ENCODE measurements around the gene LOXL3.

LOXL3 gene

DNA sequence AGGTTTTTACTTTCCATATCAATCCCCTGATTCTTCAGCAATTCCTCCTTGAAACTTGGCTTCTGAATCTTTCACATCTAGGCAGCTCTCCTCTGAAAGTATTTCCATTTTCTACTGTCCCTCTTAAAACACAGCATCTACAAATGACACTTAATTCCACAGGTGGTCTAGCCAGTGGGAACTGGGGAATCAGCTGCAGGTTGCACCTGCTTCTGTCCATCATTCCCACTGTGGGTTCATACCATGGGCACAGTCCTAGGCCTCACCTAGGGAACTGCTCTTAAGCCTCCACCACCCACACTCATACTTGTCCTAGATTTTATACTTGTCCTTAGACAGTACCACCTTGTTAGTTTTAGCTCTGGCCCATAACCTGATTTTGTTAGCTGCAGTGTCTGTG lies 2.2 kb downstream of the LOXL3 start:
- no peak for DNase-seq

DNA sequence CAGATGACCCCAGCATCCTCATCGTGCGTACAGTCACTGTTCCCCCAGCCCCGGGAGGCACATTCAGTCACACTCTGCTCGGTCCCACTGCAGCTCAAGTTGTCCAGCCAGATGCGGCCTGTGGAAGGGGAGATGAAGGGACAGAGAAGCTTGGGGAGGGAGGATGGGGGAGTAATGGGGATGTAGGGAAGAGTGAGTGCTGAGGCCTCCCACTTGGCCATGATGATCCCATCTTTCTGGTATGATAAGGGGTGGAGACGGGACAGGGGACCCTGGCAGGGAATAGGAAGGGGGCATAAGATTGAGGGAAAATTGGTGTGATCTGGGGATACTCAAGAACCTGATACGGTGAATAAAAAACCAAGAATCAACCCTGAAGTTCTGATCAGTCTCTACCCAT lies 3.5 kb downstream of the LOXL3 start:
- no peak for DNase-seq

DNA sequence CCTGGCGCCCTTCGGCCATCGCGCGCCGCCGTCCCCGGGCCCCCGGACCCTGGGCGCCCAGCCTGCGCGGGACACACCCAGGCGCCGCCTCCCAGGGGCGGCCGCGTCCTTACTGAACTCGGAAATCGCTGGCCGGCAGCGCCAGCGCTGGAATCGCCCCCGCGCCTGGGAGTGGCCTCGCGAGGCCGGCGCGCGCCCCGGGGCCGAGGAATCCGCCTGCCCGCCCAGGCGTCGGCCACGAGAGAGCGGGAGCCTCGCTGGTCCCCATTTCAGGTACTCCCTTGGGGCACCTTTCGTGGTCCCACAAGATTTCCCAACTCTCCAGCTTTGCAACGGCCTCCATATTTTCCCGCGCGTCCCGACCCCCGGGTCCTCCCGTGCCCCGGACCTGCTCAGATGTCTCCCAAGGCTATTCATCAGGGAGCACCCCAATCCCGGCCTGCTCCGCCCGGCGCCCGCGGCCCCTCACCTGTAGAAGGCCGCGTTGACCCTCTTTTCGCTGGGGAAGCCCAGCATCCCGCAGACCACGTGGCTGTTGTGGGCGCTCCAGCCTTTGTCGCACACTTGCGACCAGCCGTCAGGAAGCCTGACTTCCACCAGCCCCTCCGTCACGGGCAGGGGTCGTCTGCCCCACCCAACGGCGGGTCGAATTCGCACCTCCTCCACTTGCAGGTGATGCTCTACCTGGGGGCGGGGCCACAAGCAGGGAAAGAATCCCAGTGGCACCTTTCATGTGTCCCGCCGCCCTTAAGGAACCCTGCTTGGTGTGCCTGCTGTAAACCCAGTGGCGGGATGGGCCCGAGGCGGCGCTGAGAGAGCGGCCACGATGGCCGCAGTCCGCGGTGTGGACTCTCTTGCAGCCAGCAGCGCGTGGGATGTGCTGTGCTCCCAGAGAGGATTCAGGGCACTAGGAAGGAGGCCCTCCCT lies 4.6 kb downstream of the LOXL3 start:
- DNase-seq, result peak; percentile 74

DNA sequence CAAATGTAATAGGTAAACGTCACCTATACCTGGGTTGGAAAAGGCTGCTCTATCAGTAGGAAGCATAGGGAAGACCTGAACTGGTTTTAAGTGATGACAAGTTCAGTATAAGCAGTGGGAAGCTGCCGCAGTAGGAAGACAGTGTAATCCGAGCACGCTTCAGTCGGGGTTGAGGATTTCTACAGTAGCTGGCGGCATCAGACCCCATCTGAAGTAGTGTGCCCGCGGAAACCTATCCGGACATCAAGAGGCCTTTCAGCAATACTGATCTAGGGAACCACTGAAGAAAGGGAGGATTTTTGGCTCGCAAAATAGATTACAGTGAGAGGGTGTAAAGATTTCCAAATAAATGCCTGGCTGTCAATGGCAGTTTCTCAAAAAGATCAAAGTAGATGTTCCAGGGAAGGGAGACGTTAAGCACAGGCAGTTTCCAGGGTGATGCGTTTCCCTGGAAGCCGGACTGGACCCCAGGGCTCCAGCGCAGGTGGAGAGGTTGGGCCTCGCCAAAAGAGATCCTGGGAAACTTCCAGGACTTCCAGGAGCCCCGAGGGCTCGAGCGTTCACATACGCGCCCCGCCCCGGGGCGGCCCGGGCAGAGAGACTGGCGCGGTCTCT lies 5.3 kb downstream of the LOXL3 start:
- no peak for DNase-seq

DNA sequence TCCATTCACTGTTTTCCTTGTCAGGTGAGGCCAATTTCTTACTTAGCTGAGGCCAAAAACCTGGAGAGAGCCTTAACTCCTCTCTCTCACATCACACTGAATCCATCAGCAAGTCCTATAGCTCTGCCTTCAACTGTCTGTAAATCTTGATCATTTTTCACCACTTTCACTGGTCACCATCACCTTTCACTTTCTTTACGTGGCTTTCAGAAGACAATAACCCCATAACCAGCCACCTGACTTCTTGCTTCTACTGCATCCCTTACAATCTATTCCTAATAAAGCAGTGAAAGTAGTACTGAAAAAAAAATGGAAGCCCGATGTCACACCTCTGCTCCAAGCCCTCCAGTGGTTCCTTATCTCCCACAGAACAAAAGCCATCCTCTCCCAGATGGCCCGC lies 7.7 kb downstream of the LOXL3 start:
- DNase-seq, result no peak

DNA sequence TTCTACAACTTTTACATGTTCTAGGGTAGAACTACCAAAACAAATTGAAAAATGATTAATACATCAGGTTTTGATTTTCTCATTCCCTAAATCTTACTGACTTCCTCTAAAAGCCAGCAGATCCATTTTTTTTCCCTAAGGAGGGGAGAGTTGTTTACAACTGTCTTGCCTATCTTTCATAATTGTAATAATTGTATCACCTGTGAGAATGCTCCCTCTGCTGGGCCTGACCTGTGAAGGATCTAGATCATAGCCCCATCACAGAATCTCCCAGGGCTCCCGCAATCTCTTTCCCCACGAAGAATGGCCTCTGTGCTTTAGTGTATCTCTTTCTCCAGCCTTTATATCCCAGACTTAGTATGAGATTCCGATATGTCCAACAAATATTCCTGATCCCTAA lies 9.1 kb downstream of the LOXL3 start:
- DNase-seq, result peak; percentile 37

DNA sequence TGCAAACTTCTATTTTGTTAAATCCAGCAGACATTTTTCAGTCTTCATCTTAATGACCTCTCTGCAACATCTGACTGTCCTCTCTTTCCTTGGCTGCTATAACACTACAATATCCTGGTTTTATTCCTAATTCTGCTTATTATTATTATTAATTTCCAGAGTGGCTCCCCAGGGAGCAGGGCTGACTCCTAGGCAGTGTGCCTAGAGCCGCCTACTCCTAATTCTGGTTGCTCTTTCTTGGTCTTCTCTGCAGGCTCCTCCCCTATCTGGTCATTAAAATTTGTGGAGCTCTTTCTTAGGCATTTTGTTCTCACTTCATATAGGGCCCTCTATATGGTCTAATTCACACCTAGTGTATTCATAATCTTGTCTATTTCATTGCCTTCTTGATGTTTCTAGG lies 10.8 kb downstream of the LOXL3 start:
- no peak for DNase-seq

DNA sequence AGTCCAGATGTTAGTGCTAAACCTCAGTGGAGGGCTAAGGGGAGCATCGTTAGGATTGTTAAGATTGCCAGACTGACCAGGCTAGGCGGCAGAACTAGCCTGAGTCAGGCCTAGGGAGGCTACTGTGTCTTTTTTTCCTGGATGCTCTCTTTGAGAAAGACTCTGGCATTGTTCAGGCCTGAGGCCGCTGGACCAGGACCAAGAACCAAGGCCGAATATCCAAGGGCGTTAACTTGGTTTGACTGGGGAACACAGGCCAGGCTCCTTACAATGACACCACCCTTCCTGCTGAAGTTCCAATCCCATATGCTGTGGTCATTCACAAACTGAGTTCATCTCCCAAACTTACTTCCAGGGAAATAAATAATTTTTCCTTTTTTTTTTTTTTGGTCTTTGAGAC lies 13.5 kb downstream of the LOXL3 start:
- DNase-seq, result no peak

DNA sequence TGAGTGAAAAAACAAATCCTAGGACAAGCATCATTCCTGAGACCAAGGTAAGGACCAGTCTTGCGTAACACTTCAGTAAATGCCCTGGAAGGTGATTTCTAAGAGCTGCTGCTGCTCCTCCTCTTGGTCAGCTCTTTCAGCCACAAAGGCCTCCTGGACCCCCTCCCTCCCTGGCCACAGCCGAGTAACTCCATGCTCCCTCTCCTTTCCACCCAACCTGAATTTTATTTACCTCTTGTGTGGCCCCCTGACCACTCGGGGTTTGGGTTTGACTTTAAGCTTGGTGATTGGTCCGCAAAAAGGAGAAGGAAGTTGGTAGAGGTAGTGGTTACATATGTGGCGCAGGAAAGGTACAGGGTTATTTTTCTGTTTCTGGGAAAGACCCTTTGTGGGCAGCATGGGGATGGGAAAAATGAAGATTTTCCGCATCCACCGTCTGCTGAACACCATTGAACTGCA lies 14.8 kb downstream of the LOXL3 start:
- no peak for DNase-seq

DNA sequence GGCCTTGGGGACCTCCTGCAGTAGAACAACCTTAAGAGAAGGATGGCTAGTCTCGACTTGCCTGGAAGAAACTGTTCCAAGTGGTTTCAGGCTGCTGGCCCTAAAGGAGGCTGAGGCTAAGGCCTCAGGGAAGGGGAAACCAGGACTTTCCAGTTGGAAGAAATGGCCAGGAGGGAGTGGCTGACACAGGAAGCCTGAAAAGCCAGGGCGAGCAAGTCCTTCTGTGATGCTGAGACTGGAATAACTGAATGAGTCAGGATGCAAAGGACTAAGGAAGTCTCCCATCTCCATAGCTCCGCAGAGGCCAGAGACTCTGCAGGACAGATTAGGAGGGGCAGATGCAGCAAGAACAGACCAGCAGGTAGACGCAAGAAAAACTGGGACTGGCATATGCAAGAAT lies 16.6 kb downstream of the LOXL3 start:
- no peak for DNase-seq

DNA sequence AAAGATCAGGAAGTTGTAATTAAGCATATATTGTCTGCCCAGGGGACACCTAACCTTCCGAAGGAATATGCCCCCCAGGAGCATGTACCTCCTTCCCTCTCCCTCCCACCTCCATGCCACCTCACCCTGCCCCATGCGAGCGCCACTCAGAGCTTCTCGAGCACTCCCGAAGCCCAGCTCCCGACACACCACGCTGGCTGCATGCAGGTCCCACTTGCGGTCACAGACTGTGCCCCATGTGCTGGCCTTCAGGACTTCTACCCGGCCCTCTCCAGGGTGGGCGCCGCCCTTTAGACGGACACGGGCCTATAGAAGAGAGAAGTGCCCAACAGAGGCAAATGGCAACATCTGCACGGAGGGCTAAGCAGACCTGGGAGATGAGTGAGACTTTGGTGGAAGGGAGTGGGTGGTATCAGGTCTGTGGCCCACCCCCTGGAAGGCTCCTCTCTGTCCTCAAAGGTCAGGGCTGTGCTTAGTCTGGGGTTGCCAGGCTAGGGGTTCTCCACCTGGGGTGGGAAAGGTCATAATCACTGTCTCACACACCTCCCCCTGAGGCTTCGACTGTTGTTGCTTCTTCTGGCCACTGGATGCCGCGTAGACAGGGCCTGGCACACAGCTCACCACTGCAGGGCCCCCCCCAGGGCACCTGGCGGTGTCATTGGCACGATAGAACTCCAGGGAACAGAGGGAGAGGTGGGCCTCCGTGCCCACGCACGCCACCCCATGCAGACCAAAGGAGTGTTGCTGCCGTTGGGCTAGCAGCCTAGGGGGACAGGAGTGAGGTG lies 17.4 kb downstream of the LOXL3 start:
- DNase-seq, result no peak

DNA sequence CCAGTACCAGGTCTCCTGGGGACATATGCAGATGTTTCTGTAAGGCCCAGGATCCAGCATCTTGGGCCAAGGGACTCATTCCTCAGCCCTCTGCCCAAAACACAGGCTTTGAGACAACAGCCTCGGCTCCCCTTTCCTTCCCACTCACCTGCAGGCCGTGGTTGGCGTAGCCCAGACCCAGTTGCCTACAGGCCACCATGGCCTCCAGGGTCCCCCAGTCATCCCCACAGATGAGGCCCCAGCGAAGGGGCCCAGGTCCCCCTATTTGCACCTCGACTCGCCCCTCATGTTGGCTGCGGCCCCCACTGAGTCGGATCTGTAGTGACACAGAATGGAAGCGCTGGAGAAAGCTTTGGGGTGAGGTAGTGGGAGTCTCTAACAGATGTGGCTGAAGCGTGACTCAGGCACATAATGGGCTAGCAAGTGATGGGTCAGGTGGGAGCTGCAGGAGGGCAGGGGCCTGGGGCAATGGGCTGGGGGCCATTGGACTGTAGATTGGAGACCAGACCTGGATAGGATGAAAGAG lies 18.2 kb downstream of the LOXL3 start:
- DNase-seq, result no peak

DNA sequence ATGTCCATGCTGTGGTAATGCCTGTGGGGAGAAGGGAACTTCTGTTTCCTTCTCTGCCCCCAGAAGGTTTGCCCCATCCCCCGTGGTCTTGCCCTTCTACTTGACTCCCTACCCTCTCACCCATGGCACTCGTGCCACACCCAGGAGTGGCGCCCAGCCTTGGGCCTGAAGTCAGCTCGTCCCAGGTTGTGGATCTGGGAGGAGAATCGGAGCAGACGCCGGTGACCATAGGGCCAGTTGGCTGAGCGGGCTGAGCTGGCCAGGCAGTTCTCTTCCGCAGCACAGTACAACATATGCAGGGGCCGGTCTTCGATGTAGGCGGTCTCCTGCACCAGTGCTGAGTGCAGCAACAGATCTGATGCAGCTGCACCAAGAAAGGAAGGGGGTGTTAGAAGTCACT lies 19.3 kb downstream of the LOXL3 start:
- DNase-seq, result no peak

DNA sequence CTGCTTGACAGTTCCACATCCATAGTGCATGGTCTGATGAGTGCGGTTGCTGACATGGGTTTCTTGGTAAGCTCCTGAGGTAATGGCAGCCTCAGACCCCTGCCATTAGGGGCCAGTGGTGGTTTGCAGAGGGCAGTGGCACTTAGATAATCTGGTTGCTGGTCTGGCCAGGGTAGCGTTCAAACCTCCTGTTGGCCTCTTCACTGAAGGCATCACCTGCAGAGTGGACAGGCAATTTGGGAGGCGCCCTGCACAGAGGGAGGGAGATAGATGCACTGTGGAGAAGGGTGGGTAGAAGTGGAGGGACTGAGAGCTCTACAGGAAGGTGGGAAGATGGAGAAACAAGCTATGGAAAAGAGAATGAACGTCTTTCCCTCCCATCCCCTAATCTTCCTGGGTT lies 20.3 kb downstream of the LOXL3 start:
- no peak for DNase-seq

DNA sequence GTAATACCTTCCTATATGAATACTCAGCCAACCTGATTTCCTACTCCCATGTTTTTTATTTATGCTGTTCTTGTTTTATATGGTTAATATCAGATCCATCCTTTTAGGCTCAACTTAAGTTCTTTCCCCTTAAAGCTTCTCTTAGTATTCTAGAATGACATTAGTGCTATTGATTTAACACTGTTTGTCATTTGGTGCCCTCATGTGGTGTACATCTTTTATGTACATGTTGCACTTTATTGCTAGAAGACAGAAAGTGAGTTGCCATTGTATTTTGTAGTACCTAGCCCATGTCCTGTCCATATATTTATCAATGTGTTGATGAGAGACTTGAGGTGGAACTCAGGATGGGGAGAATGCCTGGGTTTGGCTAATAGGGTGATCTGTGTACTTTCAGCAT lies 21.5 kb downstream of the LOXL3 start:
- peak; percentile 82 for DNase-seq

DNA sequence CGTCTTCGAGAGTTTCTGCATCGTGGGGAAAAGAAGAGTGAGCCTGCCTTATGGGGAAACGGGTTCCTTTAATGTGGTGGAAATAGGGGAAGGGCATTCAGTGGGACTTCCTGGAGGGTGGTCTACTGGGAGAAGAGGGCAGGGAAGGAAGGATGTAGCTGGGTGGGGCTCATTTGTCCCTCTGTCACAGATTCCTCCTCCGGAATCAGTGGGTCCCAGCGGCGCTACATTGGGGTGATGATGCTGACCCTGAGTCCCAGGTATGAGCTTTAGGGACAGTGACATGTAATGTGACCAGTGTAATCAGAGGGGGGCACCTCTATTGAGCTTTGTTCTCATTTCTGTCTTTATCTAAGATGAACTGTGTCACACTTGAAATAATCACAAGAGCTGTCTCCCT lies 22.1 kb downstream of the LOXL3 start:
- no peak for DNase-seq

DNA sequence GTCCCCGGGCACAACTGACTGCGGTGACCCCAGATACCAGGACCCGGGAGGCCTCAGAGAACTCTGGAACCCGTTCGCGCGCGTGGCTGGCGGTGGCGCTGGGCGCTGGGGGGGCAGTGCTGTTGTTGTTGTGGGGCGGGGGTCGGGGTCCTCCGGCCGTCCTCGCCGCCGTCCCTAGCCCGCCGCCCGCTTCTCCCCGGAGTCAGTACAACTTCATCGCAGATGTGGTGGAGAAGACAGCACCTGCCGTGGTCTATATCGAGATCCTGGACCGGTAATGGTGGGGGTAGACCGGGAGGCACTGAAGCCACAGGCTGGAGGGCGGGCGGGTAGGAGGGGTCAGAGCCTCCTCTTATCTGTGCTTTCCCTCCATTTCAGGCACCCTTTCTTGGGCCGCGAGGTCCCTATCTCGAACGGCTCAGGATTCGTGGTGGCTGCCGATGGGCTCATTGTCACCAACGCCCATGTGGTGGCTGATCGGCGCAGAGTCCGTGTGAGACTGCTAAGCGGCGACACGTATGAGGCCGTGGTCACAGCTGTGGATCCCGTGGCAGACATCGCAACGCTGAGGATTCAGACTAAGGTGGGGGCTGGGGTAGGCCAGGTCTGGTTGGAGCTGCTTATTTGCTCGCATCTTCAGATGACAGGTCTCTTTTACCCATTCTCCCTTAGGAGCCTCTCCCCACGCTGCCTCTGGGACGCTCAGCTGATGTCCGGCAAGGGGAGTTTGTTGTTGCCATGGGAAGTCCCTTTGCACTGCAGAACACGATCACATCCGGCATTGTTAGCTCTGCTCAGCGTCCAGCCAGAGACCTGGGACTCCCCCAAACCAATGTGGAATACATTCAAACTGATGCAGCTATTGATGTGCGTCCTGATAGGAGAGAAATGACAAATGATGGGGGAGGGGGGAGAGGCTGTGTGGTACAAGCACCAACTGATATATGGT lies 23.2 kb downstream of the LOXL3 start:
- peak; percentile 98 for DNase-seq

DNA sequence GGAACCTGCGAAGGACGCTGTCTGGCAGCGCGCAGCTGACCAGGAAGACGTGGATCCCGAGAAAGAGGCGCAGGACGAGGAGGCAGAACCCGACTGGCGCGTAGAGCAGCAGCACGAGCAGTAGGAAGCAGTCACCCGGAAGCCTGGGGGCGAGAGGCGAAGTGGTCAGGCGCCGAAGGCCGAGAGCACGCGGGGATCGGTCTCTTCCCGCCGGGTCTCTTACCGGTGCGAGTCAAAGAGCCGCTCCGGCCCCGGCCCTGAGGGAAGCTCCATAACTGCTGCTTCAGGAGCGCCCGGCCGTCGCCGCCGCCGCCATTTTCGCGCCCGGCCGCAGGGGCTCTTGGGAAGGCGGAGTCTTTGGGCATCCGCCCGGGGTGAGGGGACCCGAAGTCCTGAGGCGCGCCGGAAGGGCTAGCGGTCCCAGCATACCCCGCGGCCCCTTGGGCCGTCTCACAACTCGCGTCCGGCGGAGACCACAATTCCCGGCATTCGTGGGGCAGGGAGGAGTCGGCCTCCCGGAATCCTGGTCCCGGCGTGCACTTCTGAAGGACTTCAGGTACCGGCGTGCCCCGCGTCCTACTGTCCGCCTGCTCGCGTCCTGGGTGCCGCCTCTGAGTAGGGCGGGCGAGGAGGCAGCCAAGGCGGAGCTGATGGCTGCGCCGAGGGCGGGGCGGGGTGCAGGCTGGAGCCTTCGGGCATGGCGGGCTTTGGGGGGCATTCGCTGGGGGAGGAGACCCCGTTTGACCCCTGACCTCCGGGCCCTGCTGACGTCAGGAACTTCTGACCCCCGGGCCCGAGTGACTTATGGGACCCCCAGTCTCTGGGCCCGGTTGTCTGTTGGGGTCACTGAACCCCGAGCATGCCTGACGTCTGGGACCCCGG lies 24.1 kb downstream of the LOXL3 start, which contains the start of the genes AUP1 and HTRA2:
Gene AUP1 (minus strand): TSS at position 350 of the 882 bp plus-strand sequence. CDS start 77 bp downstream, at position 273.
Gene HTRA2 (plus strand): TSS at position 577 of the 882 bp plus-strand sequence. CDS start 74 bp downstream, at position 651.
- peak; percentile 99 for DNase-seq

DNA sequence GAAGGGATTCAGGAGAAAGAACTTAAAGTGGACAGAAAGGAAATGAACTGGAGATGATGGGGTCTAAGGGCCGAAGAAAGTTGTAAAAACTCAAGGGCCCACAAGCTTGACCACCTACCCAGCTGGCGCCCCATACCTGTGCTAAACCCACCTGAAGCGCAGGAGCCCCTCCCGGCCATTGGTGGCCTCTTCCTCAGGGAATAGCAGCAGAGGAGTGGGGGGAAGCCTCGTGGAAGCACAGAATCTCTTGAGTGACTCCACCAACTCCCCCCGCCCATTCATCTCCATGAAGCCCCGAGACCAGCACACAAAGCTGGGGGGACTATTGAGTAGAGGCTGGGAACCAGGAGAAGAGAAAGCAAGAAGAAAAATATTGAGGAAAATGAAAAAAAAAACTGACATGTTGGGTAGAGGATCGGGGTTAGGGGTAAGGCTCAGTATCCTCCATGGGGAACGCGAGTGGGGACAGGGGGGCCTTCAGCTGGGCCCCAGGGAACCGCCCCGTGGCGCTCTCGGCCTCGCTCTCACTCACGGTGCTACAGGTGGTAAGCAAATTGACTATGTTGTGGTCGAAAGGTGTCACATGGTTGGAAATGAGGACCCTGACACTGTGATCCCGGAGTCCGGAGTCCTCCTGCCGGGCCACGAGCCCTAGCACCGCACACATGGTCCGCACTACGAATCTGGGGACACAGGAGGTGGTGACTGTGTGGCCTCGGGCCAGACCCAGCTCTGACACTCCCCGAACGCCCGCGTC lies 25.0 kb downstream of the LOXL3 start:
- no peak for DNase-seq

DNA sequence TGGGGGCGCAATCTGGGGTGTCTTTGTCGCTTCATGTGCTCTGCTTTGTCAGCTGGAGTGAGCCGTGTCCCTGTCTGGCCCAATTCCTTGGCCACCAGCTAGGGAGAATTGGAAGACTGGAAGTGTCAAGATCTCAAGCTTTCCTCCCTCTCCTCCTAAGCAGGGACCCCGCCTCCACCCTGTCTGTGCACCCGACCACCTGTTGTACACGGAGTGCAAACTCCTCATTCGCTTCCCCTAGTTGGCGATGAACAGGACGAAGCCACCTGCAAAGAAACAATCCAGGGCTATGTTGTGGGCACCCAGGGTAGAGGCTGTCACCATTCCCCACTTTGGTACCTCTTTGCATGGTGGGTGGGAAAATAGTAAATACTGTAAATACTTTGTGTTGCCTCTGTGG lies 26.0 kb downstream of the LOXL3 start:
- DNase-seq, result no peak

Data from hematopoietic multipotent progenitor cell treated with erythropoietin and hydrocortisone succinate and interleukin-3 and kit ligand, for 6 days (in vitro differentiated cells).